Neural crest cell (in vitro differentiated cells): Measurements from ENCODE around the gene SCIN. TPM values are rescaled to one million over a fixed set of nuclear protein-coding genes. Genes with fewer than 3 reads are reported as not detected.

Experiments
- DNase-seq: peaks from one replicate; pipeline ENCODE4 v3.0.0; 2021; ENCODE audit warnings: low read depth, mixed read lengths, low spot score
- H3K27ac Mint-ChIP-seq: one replicate; pipeline ENCODE4 v1.8.0; 2021; ENCODE audit warnings: mild to moderate bottlenecking, mixed read lengths; ENCODE audit not compliant: unreplicated experiment
- H3K27me3 Mint-ChIP-seq: 2 replicates; pipeline ENCODE4 v1.8.0; 2021; ENCODE audit warnings: low read depth, mild to moderate bottlenecking, mixed read lengths
- H3K36me3 Mint-ChIP-seq: 2 replicates; pipeline ENCODE4 v1.8.0; 2021; ENCODE audit warnings: low read depth, mild to moderate bottlenecking, mixed read lengths
- H3K4me1 Mint-ChIP-seq: 2 replicates; pipeline ENCODE4 v1.8.0; 2021; ENCODE audit warnings: mixed read lengths
- H3K4me3 Mint-ChIP-seq: one replicate; pipeline ENCODE4 v1.8.0; 2021; ENCODE audit warnings: mild to moderate bottlenecking, mixed read lengths
- H3K9me3 Mint-ChIP-seq: 2 replicates; pipeline ENCODE4 v1.8.0; 2021; ENCODE audit warnings: mixed read lengths
- CTCF ChIP-seq: fragments of 200-600 bp; sonication (generic); conservative IDR thresholded peaks from 2 replicates; pipeline ENCODE4 v1.5.0; 2021; ENCODE audit warnings: antibody characterized with exemption, mild to moderate bottlenecking
- total RNA-seq: library from RNA; stranded (reverse); gene quantifications from 2 replicates; pipeline ENCODE4 v1.2.1, GENCODE V29; 2021

SCIN gene
- total RNA-seq, 1 donor from 2014 or later, result not detected

DNA sequence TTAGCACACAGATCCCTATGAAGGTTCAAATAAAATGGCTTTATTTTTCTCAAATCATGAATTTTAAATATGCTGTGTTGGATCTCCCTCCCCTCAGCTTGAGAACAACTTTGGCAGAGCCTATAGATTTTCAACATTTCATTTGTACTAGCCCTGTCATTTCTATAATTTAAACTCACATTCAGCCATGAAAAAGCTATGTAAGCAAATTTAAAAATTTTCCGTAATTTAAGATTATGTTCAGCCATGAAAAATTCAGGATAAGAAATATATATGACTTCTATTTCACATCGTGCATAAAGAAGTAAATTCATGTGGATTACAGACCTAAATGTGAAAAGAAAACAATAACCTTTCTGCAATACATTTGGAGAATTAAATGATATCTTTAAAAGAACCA, 36.5 kb upstream of the SCIN start:
- no peaks in the 10 kb centered on the region for H3K27me3 Mint-ChIP-seq
- no peaks in the 10 kb centered on the region for H3K4me1 Mint-ChIP-seq
- no peak for DNase-seq
- H3K27ac Mint-ChIP-seq, result no peak overlapping the region
- TF ChIP-seq CTCF, result no peak
- H3K4me3 Mint-ChIP-seq, result no peak overlapping the region
- H3K36me3 Mint-ChIP-seq, result peaks cover 4% of the 10 kb centered on the region
- peaks cover 10% of the 10 kb centered on the region for H3K9me3 Mint-ChIP-seq

DNA sequence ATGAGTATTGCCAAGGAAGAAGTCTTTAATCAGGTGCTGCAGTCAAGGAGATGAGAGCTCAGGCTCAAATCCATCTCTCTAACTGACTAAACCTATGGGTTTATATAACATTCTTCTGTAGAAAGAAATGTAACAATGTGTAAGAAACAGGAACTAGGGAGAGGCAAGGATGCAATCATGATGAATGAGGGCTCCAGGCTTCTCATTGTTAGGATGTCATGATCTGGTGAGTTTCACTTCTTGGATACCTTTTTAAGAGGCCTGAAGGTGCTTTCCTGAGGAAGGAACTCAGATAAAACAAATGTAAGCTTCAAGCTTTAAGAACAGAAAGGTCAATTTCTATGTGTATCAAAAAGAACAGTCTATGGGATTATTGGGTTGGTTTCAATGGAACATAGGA, 30.8 kb upstream of the SCIN start:
- no peak overlapping the region for H3K27ac Mint-ChIP-seq
- no peak for TF ChIP-seq CTCF
- no peaks in the 10 kb centered on the region for H3K4me1 Mint-ChIP-seq
- no peak for DNase-seq
- peaks cover 4% of the 10 kb centered on the region for H3K36me3 Mint-ChIP-seq
- H3K9me3 Mint-ChIP-seq, result peaks cover 10% of the 10 kb centered on the region
- no peaks in the 10 kb centered on the region for H3K27me3 Mint-ChIP-seq
- no peak overlapping the region for H3K4me3 Mint-ChIP-seq

GRCh38 chr7:12540850-12541249, 29.7 kb upstream of the SCIN start:
- Mint-ChIP-seq H3K36me3 (peaks cover 4% of the 10 kb centered on the region), H3K27ac (no peak overlapping the region), H3K4me3 (no peak overlapping the region), H3K4me1 (no peaks in the 10 kb centered on the region), H3K27me3 (no peaks in the 10 kb centered on the region), H3K9me3 (peaks cover 7% of the 10 kb centered on the region)
- TF ChIP-seq CTCF, result no peak
- DNase-seq, result no peak

DNA sequence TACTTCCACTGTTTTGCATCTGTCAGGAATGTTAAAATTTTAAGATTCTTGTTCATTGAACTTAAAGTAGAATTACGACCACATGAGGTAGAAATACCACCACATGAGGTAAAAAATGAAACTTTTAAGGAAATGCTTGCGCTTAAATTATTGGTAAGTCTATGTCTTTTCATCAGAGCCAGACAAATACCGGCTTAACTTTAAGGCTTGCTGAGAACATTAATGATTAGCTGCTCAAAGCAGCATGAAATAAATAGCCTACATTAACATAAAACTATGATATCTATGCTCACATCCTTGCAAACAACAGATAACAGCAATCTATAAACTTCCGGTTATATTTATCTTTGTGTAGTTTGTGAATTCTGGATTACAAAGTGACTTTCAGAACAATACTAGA, 26.9 kb upstream of the SCIN start:
- TF ChIP-seq CTCF, result no peak
- Mint-ChIP-seq H3K9me3 (peaks cover 2% of the 10 kb centered on the region), H3K27ac (no peak overlapping the region), H3K4me1 (no peaks in the 10 kb centered on the region), H3K4me3 (no peak overlapping the region), H3K27me3 (no peaks in the 10 kb centered on the region), H3K36me3 (no peaks in the 10 kb centered on the region)
- no peak for DNase-seq

DNA sequence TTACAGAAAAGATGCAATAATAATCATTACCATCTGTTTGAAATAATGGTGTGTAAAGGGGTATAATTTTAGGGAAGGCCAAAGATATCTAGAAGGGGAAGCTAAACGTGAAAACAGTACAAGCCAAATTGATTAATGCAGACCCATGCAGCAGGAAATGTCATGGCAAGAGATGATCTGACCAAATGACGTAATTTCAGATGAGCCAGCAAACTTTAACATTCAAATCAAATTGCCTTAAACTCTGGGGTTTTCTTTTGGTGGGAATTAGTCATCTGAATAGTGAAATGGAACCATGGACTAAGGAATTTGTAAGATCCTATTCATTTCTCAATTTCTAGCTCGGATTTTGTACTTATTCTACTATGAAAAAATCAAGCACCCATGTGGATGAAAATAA, 21.4 kb upstream of the SCIN start:
- Mint-ChIP-seq H3K27ac (no peak overlapping the region), H3K36me3 (no peaks in the 10 kb centered on the region), H3K4me3 (no peak overlapping the region), H3K27me3 (no peaks in the 10 kb centered on the region), H3K9me3 (no peaks in the 10 kb centered on the region), H3K4me1 (no peaks in the 10 kb centered on the region)
- TF ChIP-seq CTCF, result no peak
- DNase-seq, result no peak

DNA sequence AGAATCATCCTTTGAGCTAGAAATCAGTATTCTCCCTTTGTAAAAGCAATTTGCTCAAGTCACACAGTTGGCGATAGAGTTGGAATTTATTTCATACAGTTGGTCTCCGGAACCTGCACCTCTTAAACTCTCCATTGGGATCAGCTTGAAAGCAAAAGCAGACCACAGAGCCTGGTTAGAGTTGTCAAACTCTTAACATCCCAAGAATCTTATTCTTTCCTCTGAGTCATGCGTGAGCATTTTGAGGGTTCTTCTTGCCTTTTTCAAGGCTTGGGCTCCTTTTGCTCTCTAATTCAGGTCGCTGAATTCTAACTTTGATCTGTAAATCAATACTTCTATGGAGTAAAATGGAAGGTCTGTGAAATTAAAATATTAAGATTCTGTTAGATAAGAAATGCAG, 19.6 kb upstream of the SCIN start:
- H3K4me3 Mint-ChIP-seq, result no peak overlapping the region
- H3K27ac Mint-ChIP-seq, result no peak overlapping the region
- no peaks in the 10 kb centered on the region for H3K4me1 Mint-ChIP-seq
- TF ChIP-seq CTCF, result no peak
- no peak for DNase-seq
- H3K36me3 Mint-ChIP-seq, result no peaks in the 10 kb centered on the region
- no peaks in the 10 kb centered on the region for H3K9me3 Mint-ChIP-seq
- H3K27me3 Mint-ChIP-seq, result no peaks in the 10 kb centered on the region
